H9 (cell line): ENCODE measurements around the gene LRP1. TPM values are rescaled to one million over a fixed set of nuclear protein-coding genes. Genes with fewer than 3 reads are reported as not detected.

Source experiments
- DNase-seq: peaks from one replicate; pipeline ENCODE4 v3.0.0-alpha.2; 2017
- H2AFZ ChIP-seq: one replicate; pipeline ENCODE4 v1.6.1; 2013; ENCODE audit warnings: mild to moderate bottlenecking, low read length, control low read depth, moderate library complexity
- H2AK5ac ChIP-seq: 2 replicates; pipeline ENCODE4 v1.6.1; 2013; ENCODE audit warnings: low read length, control low read depth, mixed read lengths; ENCODE audit not compliant: insufficient read length
- H2BK120ac ChIP-seq: one replicate; pipeline ENCODE4 v1.6.1; 2013; ENCODE audit warnings: low read depth, mild to moderate bottlenecking, low read length, control low read depth, inconsistent platforms; ENCODE audit not compliant: poor library complexity, severe bottlenecking
- H2BK12ac ChIP-seq: 2 replicates; pipeline ENCODE4 v1.6.1; 2013; ENCODE audit warnings: low read length, control low read depth, mixed read lengths, low read depth; ENCODE audit not compliant: insufficient read length
- H2BK15ac ChIP-seq: 2 replicates; pipeline ENCODE4 v1.6.1; 2013; ENCODE audit warnings: low read depth, low read length, control low read depth
- H2BK20ac ChIP-seq: one replicate; pipeline ENCODE4 v1.6.1; 2013; ENCODE audit warnings: low read depth, mild to moderate bottlenecking, low read length, control low read depth, inconsistent platforms; ENCODE audit not compliant: poor library complexity, severe bottlenecking
- H2BK5ac ChIP-seq: 2 replicates; pipeline ENCODE4 v1.6.1; 2013; ENCODE audit warnings: low read length, control low read depth, mixed read lengths; ENCODE audit not compliant: insufficient read length
- H3K14ac ChIP-seq: 2 replicates; pipeline ENCODE4 v1.6.1; 2013; ENCODE audit warnings: low read length, control low read depth; ENCODE audit not compliant: insufficient read depth
- H3K18ac ChIP-seq: 2 replicates; pipeline ENCODE4 v1.6.1; 2013; ENCODE audit warnings: low read depth, mild to moderate bottlenecking, mixed read lengths, low read length, control low read depth; ENCODE audit not compliant: insufficient read length
- H3K23ac ChIP-seq: 2 replicates; pipeline ENCODE4 v1.6.1; 2013; ENCODE audit warnings: low read length, control low read depth, mixed read lengths, low read depth; ENCODE audit not compliant: insufficient read length
- H3K23me2 ChIP-seq: 2 replicates; pipeline ENCODE4 v1.6.1; 2013; ENCODE audit warnings: low read depth, mild to moderate bottlenecking, mixed read lengths, low read length, control low read depth; ENCODE audit not compliant: insufficient read length, poor library complexity, severe bottlenecking
- H3K27ac ChIP-seq: 2 replicates; pipeline ENCODE4 v1.5.1; 2013; ENCODE audit warnings: low read length, control low read depth, mixed read lengths, low read depth; ENCODE audit not compliant: insufficient read length
- H3K27me3 ChIP-seq: 2 replicates; pipeline ENCODE4 v1.6.1; 2013; ENCODE audit warnings: low read length, control low read depth, inconsistent platforms; ENCODE audit not compliant: insufficient read depth
- H3K4ac ChIP-seq: 2 replicates; pipeline ENCODE4 v1.6.1; 2013; ENCODE audit warnings: low read depth, mild to moderate bottlenecking, control low read depth, inconsistent platforms, low read length, moderate library complexity
- H3K4me1 ChIP-seq: 2 replicates; pipeline ENCODE4 v1.6.1; 2013; ENCODE audit warnings: low read length, control low read depth, inconsistent platforms; ENCODE audit not compliant: insufficient read depth
- H3K4me2 ChIP-seq: 2 replicates; pipeline ENCODE4 v1.6.1; 2013; ENCODE audit warnings: low read length, control low read depth, mixed read lengths; ENCODE audit not compliant: insufficient read length, insufficient read depth
- H3K56ac ChIP-seq: 2 replicates; pipeline ENCODE4 v1.6.1; 2013; ENCODE audit warnings: low read depth, mild to moderate bottlenecking, mixed read lengths, low read length, control low read depth; ENCODE audit not compliant: insufficient read length
- H3K79me1 ChIP-seq: 2 replicates; pipeline ENCODE4 v1.6.1; 2013; ENCODE audit warnings: low read depth, mild to moderate bottlenecking, moderate library complexity, low read length, control low read depth, inconsistent platforms; ENCODE audit not compliant: insufficient read depth, poor library complexity, severe bottlenecking
- H3K79me2 ChIP-seq: 2 replicates; pipeline ENCODE4 v1.6.1; 2013; ENCODE audit warnings: low read length, control low read depth, inconsistent platforms; ENCODE audit not compliant: insufficient read depth
- H3K9ac ChIP-seq: 2 replicates; pipeline ENCODE4 v1.6.1; 2013; ENCODE audit warnings: low read length, control low read depth, mixed read lengths; ENCODE audit not compliant: insufficient read length; ENCODE audit errors: extremely low read depth
- H3K9me3 ChIP-seq: one replicate; pipeline ENCODE4 v1.6.1; 2013; ENCODE audit warnings: low read depth, low read length, inconsistent platforms; ENCODE audit not compliant: control insufficient read depth
- H3T11ph ChIP-seq: one replicate; pipeline ENCODE4 v1.6.1; 2013; ENCODE audit warnings: mild to moderate bottlenecking, low read length, control low read depth, inconsistent platforms
- H4K20me1 ChIP-seq: one replicate; pipeline ENCODE4 v1.6.1; 2013; ENCODE audit not compliant: control insufficient read depth, insufficient read length, insufficient read depth
- H4K5ac ChIP-seq: 2 replicates; pipeline ENCODE4 v1.6.1; 2013; ENCODE audit warnings: low read depth, mild to moderate bottlenecking, mixed read lengths, low read length, control low read depth; ENCODE audit not compliant: insufficient read length
- H4K8ac ChIP-seq: replicated peaks from 2 replicates; pipeline ENCODE4 v1.6.1; 2013; ENCODE audit warnings: low read length, control low read depth, mixed read lengths, low read depth; ENCODE audit not compliant: insufficient read length
- H4K91ac ChIP-seq: 2 replicates; pipeline ENCODE4 v1.6.1; 2013; ENCODE audit warnings: low read depth, mild to moderate bottlenecking, moderate library complexity, mixed read lengths, low read length, control low read depth; ENCODE audit not compliant: insufficient read length
- H3K27ac Mint-ChIP-seq, 3 experiments: 2 replicates in 2 of 3; 3 replicates in 1 of 3; pipeline ENCODE4 v1.8.0; 2020 to 2021; ENCODE audit warnings: mixed read lengths in 3 of 3, mild to moderate bottlenecking in 1 of 3, moderate library complexity in 1 of 3
- H3K27me3 Mint-ChIP-seq: 2 replicates; pipeline ENCODE4 v1.8.0; 2021; ENCODE audit warnings: low read depth, mild to moderate bottlenecking, moderate library complexity, mixed read lengths
- H3K36me3 Mint-ChIP-seq, 3 experiments: 2 replicates in 2 of 3; 3 replicates in 1 of 3; pipeline ENCODE4 v1.8.0; 2020 to 2021; ENCODE audit warnings: low read depth in 3 of 3, mixed read lengths in 3 of 3; ENCODE audit not compliant: insufficient read depth in 1 of 3
- H3K4me1 Mint-ChIP-seq, 2 experiments: 2 replicates each; pipeline ENCODE4 v1.8.0; 2020; ENCODE audit warnings: mixed read lengths in 2 of 2
- H3K4me3 Mint-ChIP-seq, 2 experiments: 2 replicates in 1 of 2; 3 replicates in 1 of 2; pipeline ENCODE4 v1.8.0; 2020 to 2021; ENCODE audit warnings: mild to moderate bottlenecking in 2 of 2, mixed read lengths in 2 of 2, moderate library complexity in 1 of 2
- H3K9me3 Mint-ChIP-seq, 2 experiments: 2 replicates in 1 of 2; 3 replicates in 1 of 2; pipeline ENCODE4 v1.8.0; 2020; ENCODE audit warnings: mild to moderate bottlenecking in 2 of 2, mixed read lengths in 2 of 2, moderate library complexity in 1 of 2
- WGBS: extraction: QIAGEN DNeasy Blood & Tissue Kit; methylation state at CpG from one replicate; pipeline ENCODE4 v1.1.7; 2013; ENCODE audit warnings: missing lambda C conversion rate, low lambda C conversion rate, mixed read lengths; ENCODE audit not compliant: insufficient read length; ENCODE audit errors: extremely low coverage; 5-methylcytosine and 5-hydroxymethylcytosine counted together
- total RNA-seq: library from RNA; stranded (reverse); gene quantifications from 2 replicates; pipeline ENCODE4 v1.2.1, GENCODE V29; 2021
- TF ChIP-seq, protein P1 (sequence below): fragments of 200-600 bp; sonication (generic); conservative IDR thresholded peaks from 3 replicates; pipeline ENCODE4 v1.8.0; 2021; ENCODE audit warnings: antibody characterized with exemption, mild to moderate bottlenecking

The LRP1 gene
- total RNA-seq, 1 experiment from 2014 or later: 115 TPM

DNA sequence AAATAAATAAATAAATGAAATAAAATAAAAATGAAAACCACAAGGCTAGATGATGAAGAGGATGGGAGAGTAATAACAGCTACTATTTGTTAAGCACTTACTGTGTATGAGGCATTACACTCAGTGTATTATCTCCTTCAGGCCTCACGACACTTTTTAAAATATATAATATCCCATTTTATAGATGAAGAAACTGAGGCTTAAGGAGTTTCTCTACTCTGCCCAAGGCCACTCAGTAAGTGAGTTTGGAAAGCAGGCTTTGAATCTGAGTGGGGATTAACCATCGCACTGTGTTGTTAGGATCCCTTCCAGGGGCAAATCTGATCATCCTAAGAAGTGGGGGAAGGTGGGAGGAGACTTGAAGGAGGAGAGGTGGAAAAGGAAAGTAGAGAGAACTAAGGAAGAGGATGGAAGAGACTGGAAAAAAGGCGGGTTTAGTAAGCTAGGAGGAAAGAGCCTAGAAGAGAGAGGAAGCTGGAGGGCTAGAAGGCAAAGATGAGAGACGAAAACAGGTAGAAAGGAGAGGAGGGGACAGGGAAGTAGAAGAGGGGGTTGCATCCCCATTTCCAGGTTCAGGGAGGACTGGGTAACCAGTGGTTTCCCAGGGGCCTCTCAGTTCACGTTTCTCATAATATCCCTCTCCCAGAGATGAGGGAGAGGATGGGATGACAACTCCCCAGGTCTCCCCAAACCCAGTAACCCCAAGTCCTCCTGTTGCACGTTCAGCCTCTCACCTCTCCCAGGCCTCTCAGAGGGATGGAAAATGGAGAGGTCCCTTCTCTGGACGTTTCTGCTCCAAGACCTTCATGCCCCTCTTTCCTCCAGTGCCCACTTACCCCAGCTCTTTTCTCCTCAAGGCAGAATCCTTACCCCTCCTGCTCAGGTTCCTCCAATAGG lies 18.8 kb upstream of the LRP1 start:
- TF ChIP-seq, protein P1, sequence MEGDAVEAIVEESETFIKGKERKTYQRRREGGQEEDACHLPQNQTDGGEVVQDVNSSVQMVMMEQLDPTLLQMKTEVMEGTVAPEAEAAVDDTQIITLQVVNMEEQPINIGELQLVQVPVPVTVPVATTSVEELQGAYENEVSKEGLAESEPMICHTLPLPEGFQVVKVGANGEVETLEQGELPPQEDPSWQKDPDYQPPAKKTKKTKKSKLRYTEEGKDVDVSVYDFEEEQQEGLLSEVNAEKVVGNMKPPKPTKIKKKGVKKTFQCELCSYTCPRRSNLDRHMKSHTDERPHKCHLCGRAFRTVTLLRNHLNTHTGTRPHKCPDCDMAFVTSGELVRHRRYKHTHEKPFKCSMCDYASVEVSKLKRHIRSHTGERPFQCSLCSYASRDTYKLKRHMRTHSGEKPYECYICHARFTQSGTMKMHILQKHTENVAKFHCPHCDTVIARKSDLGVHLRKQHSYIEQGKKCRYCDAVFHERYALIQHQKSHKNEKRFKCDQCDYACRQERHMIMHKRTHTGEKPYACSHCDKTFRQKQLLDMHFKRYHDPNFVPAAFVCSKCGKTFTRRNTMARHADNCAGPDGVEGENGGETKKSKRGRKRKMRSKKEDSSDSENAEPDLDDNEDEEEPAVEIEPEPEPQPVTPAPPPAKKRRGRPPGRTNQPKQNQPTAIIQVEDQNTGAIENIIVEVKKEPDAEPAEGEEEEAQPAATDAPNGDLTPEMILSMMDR: no peak
- H3K18ac ChIP-seq: no peak overlapping the region
- Mint-ChIP-seq H3K36me3 (peaks cover 2 to 34% (median 16%) of the 10 kb centered on the region in 3 experiments; a peak in 5 of 7 replicates), H3K9me3 (no peaks in the 10 kb centered on the region; a peak in 1 of 5 replicates), H3K4me1 (peaks cover 29 to 44% of the 10 kb centered on the region in 2 experiments), H3K27ac (peak overlapping the region; percentile 99; a peak in 5 of 7 replicates), H3K4me3 (peak overlapping the region; percentile 69 to 81), H3K27me3 (no peaks in the 10 kb centered on the region; the same call in 1 of the 2 replicates)
- no peak overlapping the region for H2BK15ac ChIP-seq
- H3K23ac ChIP-seq: no peak overlapping the region
- no peak for DNase-seq
- no peak overlapping the region for H3K14ac ChIP-seq
- H3K27me3 ChIP-seq: no peaks in the 10 kb centered on the region
- H3K4ac ChIP-seq: no peak overlapping the region
- no peak overlapping the region for H2BK120ac ChIP-seq
- H2BK12ac ChIP-seq: no peak overlapping the region
- H4K5ac ChIP-seq: no peak overlapping the region
- H3K4me1 ChIP-seq: no peaks in the 10 kb centered on the region; the same call in 1 of the 2 replicates
- WGBS: no CpG with 5 or more reads among the region's 7 CpGs
- no peak overlapping the region for H2AK5ac ChIP-seq
- H3K23me2 ChIP-seq: peaks cover 11% of the 10 kb centered on the region
- H4K91ac ChIP-seq: no peak overlapping the region
- H2AFZ ChIP-seq: no peak overlapping the region
- no peak overlapping the region for H3T11ph ChIP-seq
- no peaks in the 10 kb centered on the region for H3K9me3 ChIP-seq
- H4K20me1 ChIP-seq: no peaks in the 10 kb centered on the region
- no peak overlapping the region for H3K56ac ChIP-seq
- H3K79me2 ChIP-seq: no peaks in the 10 kb centered on the region
- no peak overlapping the region for H3K27ac ChIP-seq
- H3K9ac ChIP-seq: peak overlapping the region; percentile 18
- H4K8ac ChIP-seq: no peak overlapping the region
- H3K4me2 ChIP-seq: peak overlapping the region; percentile 47
- H2BK5ac ChIP-seq: no peak overlapping the region
- no peak overlapping the region for H2BK20ac ChIP-seq
- H3K79me1 ChIP-seq: no peaks in the 10 kb centered on the region
